A673 (cell line): ENCODE measurements around the gene PDGFD.

ENCODE experiments used
- EZH2 ChIP-seq: fragments of 200-600 bp; sonication (generic); IDR thresholded peaks from 2 replicates; pipeline ENCODE4 v1.6.1; 2017; ENCODE audit warnings: borderline replicate concordance, low read depth, mild to moderate bottlenecking, mixed read lengths, antibody characterized with exemption, low read length; ENCODE audit not compliant: poor library complexity, severe bottlenecking
- TF ChIP-seq, protein P1 (sequence below): fragments of 300-800, 200-600 bp; sonication (generic); conservative IDR thresholded peaks from 2 replicates; pipeline ENCODE4 v1.5.1; 2017; ENCODE audit warnings: low read depth, mild to moderate bottlenecking, antibody characterized with exemption, low read length, moderate library complexity, mixed read lengths

DNA sequence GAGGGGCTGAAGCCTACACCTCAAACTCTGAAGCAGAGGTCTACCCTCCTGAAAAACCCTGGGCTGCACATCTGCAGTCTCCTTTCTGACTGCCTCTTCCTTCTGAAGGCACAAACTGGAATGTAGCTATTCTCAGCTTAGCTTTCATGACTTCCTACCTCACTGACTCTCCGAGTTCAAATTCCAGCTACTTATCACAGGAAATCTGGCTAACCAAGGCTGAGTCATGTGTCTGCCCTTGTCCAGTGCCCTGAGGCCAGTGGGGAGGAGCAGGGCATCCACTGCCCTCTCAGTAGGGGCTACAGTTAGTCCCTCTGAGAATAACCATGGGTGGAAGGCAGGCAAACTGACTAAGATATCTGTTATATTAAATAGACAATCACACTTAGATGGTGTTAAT, 29.2 kb downstream of the PDGFD start:
- TF ChIP-seq, protein P1, sequence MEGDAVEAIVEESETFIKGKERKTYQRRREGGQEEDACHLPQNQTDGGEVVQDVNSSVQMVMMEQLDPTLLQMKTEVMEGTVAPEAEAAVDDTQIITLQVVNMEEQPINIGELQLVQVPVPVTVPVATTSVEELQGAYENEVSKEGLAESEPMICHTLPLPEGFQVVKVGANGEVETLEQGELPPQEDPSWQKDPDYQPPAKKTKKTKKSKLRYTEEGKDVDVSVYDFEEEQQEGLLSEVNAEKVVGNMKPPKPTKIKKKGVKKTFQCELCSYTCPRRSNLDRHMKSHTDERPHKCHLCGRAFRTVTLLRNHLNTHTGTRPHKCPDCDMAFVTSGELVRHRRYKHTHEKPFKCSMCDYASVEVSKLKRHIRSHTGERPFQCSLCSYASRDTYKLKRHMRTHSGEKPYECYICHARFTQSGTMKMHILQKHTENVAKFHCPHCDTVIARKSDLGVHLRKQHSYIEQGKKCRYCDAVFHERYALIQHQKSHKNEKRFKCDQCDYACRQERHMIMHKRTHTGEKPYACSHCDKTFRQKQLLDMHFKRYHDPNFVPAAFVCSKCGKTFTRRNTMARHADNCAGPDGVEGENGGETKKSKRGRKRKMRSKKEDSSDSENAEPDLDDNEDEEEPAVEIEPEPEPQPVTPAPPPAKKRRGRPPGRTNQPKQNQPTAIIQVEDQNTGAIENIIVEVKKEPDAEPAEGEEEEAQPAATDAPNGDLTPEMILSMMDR, result no peak
- no peak for TF ChIP-seq EZH2
